ENCODE data around the gene GLIS1.

Gene GLIS1

GRCh38 chr1:53484705-53485477 is 254.1 kb downstream of the GLIS1 start:
- Histone ChIP-seq H3K4me1 (ENCODE audit: control insufficient read depth, insufficient read depth, low read length, poor library complexity, severe bottlenecking) (no peaks in the 10 kb centered on the region), H3K27ac (ENCODE audit: insufficient read depth, low read length, poor library complexity, severe bottlenecking) (no peak overlapping the region), H3K9me3 (ENCODE audit: control insufficient read depth, low read length) (no peaks in the 10 kb centered on the region), H3K4me3 (ENCODE audit: insufficient read depth, low read depth, low read length, poor library complexity, severe bottlenecking) (no peak overlapping the region), H3K27me3 (replicated peaks; ENCODE audit: control insufficient read depth, insufficient read depth, low read length, poor library complexity, severe bottlenecking) (no peaks in the 10 kb centered on the region), H3K36me3 (ENCODE audit: control insufficient read depth, insufficient read depth, low read length) (no peaks in the 10 kb centered on the region)
- no peak for DNase-seq

- H3K9me3 ChIP-seq (ENCODE audit: control insufficient read depth, low read length) = no peaks in the 10 kb centered on the region
- H3K27ac ChIP-seq (ENCODE audit: insufficient read depth, low read length, poor library complexity, severe bottlenecking) = no peak overlapping the region
- no peaks in the 10 kb centered on the region for H3K4me1 ChIP-seq (ENCODE audit: control insufficient read depth, insufficient read depth, low read length, poor library complexity, severe bottlenecking)
- no peaks in the 10 kb centered on the region for H3K36me3 ChIP-seq (ENCODE audit: control insufficient read depth, insufficient read depth, low read length)
- H3K27me3 ChIP-seq (replicated peaks; ENCODE audit: control insufficient read depth, insufficient read depth, low read length, poor library complexity, severe bottlenecking) = no peaks in the 10 kb centered on the region
- no peak for DNase-seq
- no peak overlapping the region for H3K4me3 ChIP-seq (ENCODE audit: insufficient read depth, low read depth, low read length, poor library complexity, severe bottlenecking)
Measured at GRCh38 chr1:53483656-53484055, 255.3 kb downstream of the GLIS1 start.

GRCh38 chr1:53483170-53483569 is 255.8 kb downstream of the GLIS1 start:
- no peak for DNase-seq
- Histone ChIP-seq H3K27me3 (replicated peaks; ENCODE audit: control insufficient read depth, insufficient read depth, low read length, poor library complexity, severe bottlenecking) (no peaks in the 10 kb centered on the region), H3K4me3 (ENCODE audit: insufficient read depth, low read depth, low read length, poor library complexity, severe bottlenecking) (no peak overlapping the region), H3K9me3 (ENCODE audit: control insufficient read depth, low read length) (no peaks in the 10 kb centered on the region), H3K27ac (ENCODE audit: insufficient read depth, low read length, poor library complexity, severe bottlenecking) (no peak overlapping the region), H3K4me1 (ENCODE audit: control insufficient read depth, insufficient read depth, low read length, poor library complexity, severe bottlenecking) (no peaks in the 10 kb centered on the region), H3K36me3 (ENCODE audit: control insufficient read depth, insufficient read depth, low read length) (no peaks in the 10 kb centered on the region)

GRCh38 chr1:53482441-53483153 is 256.4 kb downstream of the GLIS1 start:
- no peak overlapping the region for H3K4me3 ChIP-seq (ENCODE audit: insufficient read depth, low read depth, low read length, poor library complexity, severe bottlenecking)
- no peaks in the 10 kb centered on the region for H3K4me1 ChIP-seq (ENCODE audit: control insufficient read depth, insufficient read depth, low read length, poor library complexity, severe bottlenecking)
- H3K27me3 ChIP-seq (replicated peaks; ENCODE audit: control insufficient read depth, insufficient read depth, low read length, poor library complexity, severe bottlenecking) = no peaks in the 10 kb centered on the region
- H3K36me3 ChIP-seq (ENCODE audit: control insufficient read depth, insufficient read depth, low read length) = no peaks in the 10 kb centered on the region
- DNase-seq = no peak
- H3K9me3 ChIP-seq (ENCODE audit: control insufficient read depth, low read length) = no peaks in the 10 kb centered on the region
- no peak overlapping the region for H3K27ac ChIP-seq (ENCODE audit: insufficient read depth, low read length, poor library complexity, severe bottlenecking)

GRCh38 chr1:53481456-53481855 is 257.5 kb downstream of the GLIS1 start:
- Histone ChIP-seq H3K36me3 (ENCODE audit: control insufficient read depth, insufficient read depth, low read length) (no peaks in the 10 kb centered on the region), H3K4me3 (ENCODE audit: insufficient read depth, low read depth, low read length, poor library complexity, severe bottlenecking) (no peak overlapping the region), H3K4me1 (ENCODE audit: control insufficient read depth, insufficient read depth, low read length, poor library complexity, severe bottlenecking) (no peaks in the 10 kb centered on the region), H3K27ac (ENCODE audit: insufficient read depth, low read length, poor library complexity, severe bottlenecking) (no peak overlapping the region), H3K27me3 (replicated peaks; ENCODE audit: control insufficient read depth, insufficient read depth, low read length, poor library complexity, severe bottlenecking) (no peaks in the 10 kb centered on the region), H3K9me3 (ENCODE audit: control insufficient read depth, low read length) (no peaks in the 10 kb centered on the region)
- no peak for DNase-seq

- H3K36me3 ChIP-seq (ENCODE audit: control insufficient read depth, insufficient read depth, low read length) = no peaks in the 10 kb centered on the region
- no peaks in the 10 kb centered on the region for H3K4me1 ChIP-seq (ENCODE audit: control insufficient read depth, insufficient read depth, low read length, poor library complexity, severe bottlenecking)
- no peak overlapping the region for H3K4me3 ChIP-seq (ENCODE audit: insufficient read depth, low read depth, low read length, poor library complexity, severe bottlenecking)
- H3K9me3 ChIP-seq (ENCODE audit: control insufficient read depth, low read length) = no peaks in the 10 kb centered on the region
- H3K27ac ChIP-seq (ENCODE audit: insufficient read depth, low read length, poor library complexity, severe bottlenecking) = no peak overlapping the region
- no peak for DNase-seq
- no peaks in the 10 kb centered on the region for H3K27me3 ChIP-seq (replicated peaks; ENCODE audit: control insufficient read depth, insufficient read depth, low read length, poor library complexity, severe bottlenecking)
Measured at GRCh38 chr1:53480678-53481077, 258.3 kb downstream of the GLIS1 start.

- no peak for DNase-seq
- Histone ChIP-seq H3K27me3 (replicated peaks; ENCODE audit: control insufficient read depth, insufficient read depth, low read length, poor library complexity, severe bottlenecking) (no peaks in the 10 kb centered on the region), H3K4me3 (ENCODE audit: insufficient read depth, low read depth, low read length, poor library complexity, severe bottlenecking) (no peak overlapping the region), H3K4me1 (ENCODE audit: control insufficient read depth, insufficient read depth, low read length, poor library complexity, severe bottlenecking) (no peaks in the 10 kb centered on the region), H3K36me3 (ENCODE audit: control insufficient read depth, insufficient read depth, low read length) (no peaks in the 10 kb centered on the region), H3K27ac (ENCODE audit: insufficient read depth, low read length, poor library complexity, severe bottlenecking) (no peak overlapping the region), H3K9me3 (ENCODE audit: control insufficient read depth, low read length) (no peaks in the 10 kb centered on the region)
Measured at GRCh38 chr1:53478502-53478818, 260.5 kb downstream of the GLIS1 start.

- H3K27me3 ChIP-seq (replicated peaks; ENCODE audit: control insufficient read depth, insufficient read depth, low read length, poor library complexity, severe bottlenecking) = no peaks in the 10 kb centered on the region
- H3K4me3 ChIP-seq (ENCODE audit: insufficient read depth, low read depth, low read length, poor library complexity, severe bottlenecking) = no peak overlapping the region
- H3K27ac ChIP-seq (ENCODE audit: insufficient read depth, low read length, poor library complexity, severe bottlenecking) = no peak overlapping the region
- H3K4me1 ChIP-seq (ENCODE audit: control insufficient read depth, insufficient read depth, low read length, poor library complexity, severe bottlenecking) = no peaks in the 10 kb centered on the region
- no peaks in the 10 kb centered on the region for H3K9me3 ChIP-seq (ENCODE audit: control insufficient read depth, low read length)
- DNase-seq = no peak
- no peaks in the 10 kb centered on the region for H3K36me3 ChIP-seq (ENCODE audit: control insufficient read depth, insufficient read depth, low read length)
Measured at GRCh38 chr1:53477651-53478501, 261.1 kb downstream of the GLIS1 start.

GRCh38 chr1:53476579-53476978 is 262.4 kb downstream of the GLIS1 start:
- no peak overlapping the region for H3K4me3 ChIP-seq (ENCODE audit: insufficient read depth, low read depth, low read length, poor library complexity, severe bottlenecking)
- H3K9me3 ChIP-seq (ENCODE audit: control insufficient read depth, low read length) = no peaks in the 10 kb centered on the region
- no peaks in the 10 kb centered on the region for H3K27me3 ChIP-seq (replicated peaks; ENCODE audit: control insufficient read depth, insufficient read depth, low read length, poor library complexity, severe bottlenecking)
- H3K4me1 ChIP-seq (ENCODE audit: control insufficient read depth, insufficient read depth, low read length, poor library complexity, severe bottlenecking) = no peaks in the 10 kb centered on the region
- H3K27ac ChIP-seq (ENCODE audit: insufficient read depth, low read length, poor library complexity, severe bottlenecking) = no peak overlapping the region
- no peak for DNase-seq
- no peaks in the 10 kb centered on the region for H3K36me3 ChIP-seq (ENCODE audit: control insufficient read depth, insufficient read depth, low read length)

- Histone ChIP-seq H3K27me3 (replicated peaks; ENCODE audit: control insufficient read depth, insufficient read depth, low read length, poor library complexity, severe bottlenecking) (no peaks in the 10 kb centered on the region), H3K4me3 (ENCODE audit: insufficient read depth, low read depth, low read length, poor library complexity, severe bottlenecking) (no peak overlapping the region), H3K27ac (ENCODE audit: insufficient read depth, low read length, poor library complexity, severe bottlenecking) (no peak overlapping the region), H3K9me3 (ENCODE audit: control insufficient read depth, low read length) (no peaks in the 10 kb centered on the region), H3K36me3 (ENCODE audit: control insufficient read depth, insufficient read depth, low read length) (no peaks in the 10 kb centered on the region), H3K4me1 (ENCODE audit: control insufficient read depth, insufficient read depth, low read length, poor library complexity, severe bottlenecking) (no peaks in the 10 kb centered on the region)
- no peak for DNase-seq
Measured at GRCh38 chr1:53475664-53476063, 263.3 kb downstream of the GLIS1 start.

Data from effector memory CD4-positive, alpha-beta T cell (primary cell).